ENCODE measurements around the gene TEX11. TPM values are rescaled to one million over a fixed set of nuclear protein-coding genes. Genes with fewer than 3 reads are reported as not detected.
A peak's percentile ranks its signal among the peaks of the same experiment; 100 is the strongest.
"Not testable (repeated sequence)": the region's sequence is repeated elsewhere in the genome, so short reads cannot be mapped to it uniquely, and the experiment has no call there.

TEX11 gene
- polyA plus RNA-seq, 4 donors: 0.04 to 0.54 (median 0.04) TPM; not detected in 1

GRCh38 chrX:70664726-70665125 lies 243.8 kb downstream of the TEX11 start:
- WGBS, 3 donors: 9 to 13% (median 13%) methylated on average over 1 of the region's 1 CpG
- no peaks in the 10 kb centered on the region for H3K4me1 ChIP-seq (ENCODE audit: control insufficient read depth in 3 of 3, insufficient read depth in 2 of 3, low read depth in 1 of 3, low read length in 2 of 3)
- H3K27me3 ChIP-seq (ENCODE audit: control insufficient read depth in 3 of 3, insufficient read depth in 3 of 3, low read length in 3 of 3): no peaks in the 10 kb centered on the region
- H3K9me3 ChIP-seq (ENCODE audit: control insufficient read depth in 2 of 2, insufficient read depth in 1 of 2, low read depth in 1 of 2, low read length in 1 of 2): no peaks in the 10 kb centered on the region
- no peak overlapping the region for H3K27ac ChIP-seq (ENCODE audit: low read depth in 1 of 3, low read length in 2 of 3)
- no peaks in the 10 kb centered on the region for H3K36me3 ChIP-seq (ENCODE audit: control insufficient read depth in 3 of 3, insufficient read depth in 2 of 3, low read depth in 1 of 3, low read length in 3 of 3)
- DNase-seq (peak; percentile 10 to 24), FAIRE-seq (no peak)
- no peak overlapping the region for H3K4me3 ChIP-seq (ENCODE audit: low read depth in 1 of 3, low read length in 3 of 3)

GRCh38 chrX:70661124-70661523 lies 247.4 kb downstream of the TEX11 start:
- not testable (repeated sequence) for H3K4me1 ChIP-seq (ENCODE audit: control insufficient read depth in 3 of 3, insufficient read depth in 2 of 3, low read depth in 1 of 3, low read length in 2 of 3); DNase-seq; H3K27me3 ChIP-seq (ENCODE audit: control insufficient read depth in 3 of 3, insufficient read depth in 3 of 3, low read length in 3 of 3); H3K27ac ChIP-seq (ENCODE audit: low read depth in 1 of 3, low read length in 2 of 3); H3K4me3 ChIP-seq (ENCODE audit: low read depth in 1 of 3, low read length in 3 of 3); FAIRE-seq; H3K9me3 ChIP-seq (ENCODE audit: control insufficient read depth in 2 of 2, insufficient read depth in 1 of 2, low read depth in 1 of 2, low read length in 1 of 2); H3K36me3 ChIP-seq (ENCODE audit: control insufficient read depth in 3 of 3, insufficient read depth in 2 of 3, low read depth in 1 of 3, low read length in 3 of 3)
- WGBS, 3 donors: 59 to 91% (median 72%) methylated on average over 2 to 11 of the region's 11 CpGs

GRCh38 chrX:70657546-70657945 lies 251.0 kb downstream of the TEX11 start:
- not testable (repeated sequence) for H3K4me3 ChIP-seq (ENCODE audit: low read depth in 1 of 3, low read length in 3 of 3); H3K4me1 ChIP-seq (ENCODE audit: control insufficient read depth in 3 of 3, insufficient read depth in 2 of 3, low read depth in 1 of 3, low read length in 2 of 3); H3K36me3 ChIP-seq (ENCODE audit: control insufficient read depth in 3 of 3, insufficient read depth in 2 of 3, low read depth in 1 of 3, low read length in 3 of 3); H3K27me3 ChIP-seq (ENCODE audit: control insufficient read depth in 3 of 3, insufficient read depth in 3 of 3, low read length in 3 of 3); FAIRE-seq; DNase-seq; H3K9me3 ChIP-seq (ENCODE audit: control insufficient read depth in 2 of 2, insufficient read depth in 1 of 2, low read depth in 1 of 2, low read length in 1 of 2); H3K27ac ChIP-seq (ENCODE audit: low read depth in 1 of 3, low read length in 2 of 3)
- WGBS, 3 donors: 58 to 73% (median 63%) methylated on average over 2 of the region's 4 CpGs

- Histone ChIP-seq H3K36me3 (ENCODE audit: control insufficient read depth in 3 of 3, insufficient read depth in 2 of 3, low read depth in 1 of 3, low read length in 3 of 3) (no peaks in the 10 kb centered on the region), H3K9me3 (ENCODE audit: control insufficient read depth in 2 of 2, insufficient read depth in 1 of 2, low read depth in 1 of 2, low read length in 1 of 2) (no peaks in the 10 kb centered on the region), H3K4me3 (ENCODE audit: low read depth in 1 of 3, low read length in 3 of 3) (no peak overlapping the region), H3K27me3 (ENCODE audit: control insufficient read depth in 3 of 3, insufficient read depth in 3 of 3, low read length in 3 of 3) (no peaks in the 10 kb centered on the region), H3K4me1 (ENCODE audit: control insufficient read depth in 3 of 3, insufficient read depth in 2 of 3, low read depth in 1 of 3, low read length in 2 of 3) (no peaks in the 10 kb centered on the region), H3K27ac (ENCODE audit: low read depth in 1 of 3, low read length in 2 of 3) (no peak overlapping the region)
- no peak for FAIRE-seq
- no peak for DNase-seq
- WGBS, 3 donors: 50 to 71% (median 51%) methylated on average over 4 of the region's 4 CpGs
Measured at GRCh38 chrX:70656304-70656703, 252.2 kb downstream of the TEX11 start.

GRCh38 chrX:70647910-70648309 lies 260.6 kb downstream of the TEX11 start:
- FAIRE-seq; H3K36me3 ChIP-seq (ENCODE audit: control insufficient read depth in 3 of 3, insufficient read depth in 2 of 3, low read depth in 1 of 3, low read length in 3 of 3); H3K27me3 ChIP-seq (ENCODE audit: control insufficient read depth in 3 of 3, insufficient read depth in 3 of 3, low read length in 3 of 3); H3K4me3 ChIP-seq (ENCODE audit: low read depth in 1 of 3, low read length in 3 of 3); H3K4me1 ChIP-seq (ENCODE audit: control insufficient read depth in 3 of 3, insufficient read depth in 2 of 3, low read depth in 1 of 3, low read length in 2 of 3); H3K9me3 ChIP-seq (ENCODE audit: control insufficient read depth in 2 of 2, insufficient read depth in 1 of 2, low read depth in 1 of 2, low read length in 1 of 2); DNase-seq; H3K27ac ChIP-seq (ENCODE audit: low read depth in 1 of 3, low read length in 2 of 3): not testable (repeated sequence)
- 60 to 92% (median 75%) methylated on average over 2 to 3 of the region's 3 CpGs for WGBS, 3 donors

GRCh38 chrX:70636218-70636617 lies 272.3 kb downstream of the TEX11 start:
- no peak overlapping the region for H3K27ac ChIP-seq (ENCODE audit: low read depth in 1 of 3, low read length in 2 of 3)
- 86 to 91% methylated on average over 1 of the region's 1 CpG; no CpG with 5 or more reads in 1 of the 3 donors for WGBS, 3 donors
- no peak for FAIRE-seq
- H3K36me3 ChIP-seq (ENCODE audit: control insufficient read depth in 3 of 3, insufficient read depth in 2 of 3, low read depth in 1 of 3, low read length in 3 of 3): no peaks in the 10 kb centered on the region
- peaks cover 0 to 4% of the 10 kb centered on the region in 2 donors for H3K9me3 ChIP-seq (ENCODE audit: control insufficient read depth in 2 of 2, insufficient read depth in 1 of 2, low read depth in 1 of 2, low read length in 1 of 2)
- H3K4me1 ChIP-seq (ENCODE audit: control insufficient read depth in 3 of 3, insufficient read depth in 2 of 3, low read depth in 1 of 3, low read length in 2 of 3): no peaks in the 10 kb centered on the region
- no peak for DNase-seq
- H3K4me3 ChIP-seq (ENCODE audit: low read depth in 1 of 3, low read length in 3 of 3): no peak overlapping the region
- no peaks in the 10 kb centered on the region for H3K27me3 ChIP-seq (ENCODE audit: control insufficient read depth in 3 of 3, insufficient read depth in 3 of 3, low read length in 3 of 3)

GRCh38 chrX:70635669-70636068 lies 272.8 kb downstream of the TEX11 start:
- peaks cover 0 to 4% of the 10 kb centered on the region in 2 donors for H3K9me3 ChIP-seq (ENCODE audit: control insufficient read depth in 2 of 2, insufficient read depth in 1 of 2, low read depth in 1 of 2, low read length in 1 of 2)
- H3K36me3 ChIP-seq (ENCODE audit: control insufficient read depth in 3 of 3, insufficient read depth in 2 of 3, low read depth in 1 of 3, low read length in 3 of 3): no peaks in the 10 kb centered on the region
- no peak overlapping the region for H3K4me3 ChIP-seq (ENCODE audit: low read depth in 1 of 3, low read length in 3 of 3)
- no peaks in the 10 kb centered on the region for H3K4me1 ChIP-seq (ENCODE audit: control insufficient read depth in 3 of 3, insufficient read depth in 2 of 3, low read depth in 1 of 3, low read length in 2 of 3)
- H3K27me3 ChIP-seq (ENCODE audit: control insufficient read depth in 3 of 3, insufficient read depth in 3 of 3, low read length in 3 of 3): no peaks in the 10 kb centered on the region
- DNase-seq (no peak), FAIRE-seq (no peak)
- WGBS, 3 donors: 78 to 91% (median 82%) methylated on average over 2 of the region's 2 CpGs
- no peak overlapping the region for H3K27ac ChIP-seq (ENCODE audit: low read depth in 1 of 3, low read length in 2 of 3)

- Histone ChIP-seq H3K27ac (ENCODE audit: low read depth in 1 of 3, low read length in 2 of 3) (no peak overlapping the region), H3K9me3 (ENCODE audit: control insufficient read depth in 2 of 2, insufficient read depth in 1 of 2, low read depth in 1 of 2, low read length in 1 of 2) (peaks cover 0 to 4% of the 10 kb centered on the region in 2 donors), H3K4me1 (ENCODE audit: control insufficient read depth in 3 of 3, insufficient read depth in 2 of 3, low read depth in 1 of 3, low read length in 2 of 3) (no peaks in the 10 kb centered on the region), H3K4me3 (ENCODE audit: low read depth in 1 of 3, low read length in 3 of 3) (no peak overlapping the region), H3K36me3 (ENCODE audit: control insufficient read depth in 3 of 3, insufficient read depth in 2 of 3, low read depth in 1 of 3, low read length in 3 of 3) (no peaks in the 10 kb centered on the region), H3K27me3 (ENCODE audit: control insufficient read depth in 3 of 3, insufficient read depth in 3 of 3, low read length in 3 of 3) (no peaks in the 10 kb centered on the region)
- 76 to 86% (median 85%) methylated on average over 4 of the region's 4 CpGs for WGBS, 3 donors
- FAIRE-seq (no peak), DNase-seq (no peak)
Measured at GRCh38 chrX:70635227-70635626, 273.3 kb downstream of the TEX11 start.

GRCh38 chrX:70621743-70622142 lies 286.8 kb downstream of the TEX11 start:
- DNase-seq (no peak), FAIRE-seq (no peak)
- no peak overlapping the region for H3K27ac ChIP-seq (ENCODE audit: low read depth in 1 of 3, low read length in 2 of 3)
- H3K36me3 ChIP-seq (ENCODE audit: control insufficient read depth in 3 of 3, insufficient read depth in 2 of 3, low read depth in 1 of 3, low read length in 3 of 3): no peaks in the 10 kb centered on the region
- H3K27me3 ChIP-seq (ENCODE audit: control insufficient read depth in 3 of 3, insufficient read depth in 3 of 3, low read length in 3 of 3): no peaks in the 10 kb centered on the region
- no peaks in the 10 kb centered on the region for H3K4me1 ChIP-seq (ENCODE audit: control insufficient read depth in 3 of 3, insufficient read depth in 2 of 3, low read depth in 1 of 3, low read length in 2 of 3)
- H3K4me3 ChIP-seq (ENCODE audit: low read depth in 1 of 3, low read length in 3 of 3): no peak overlapping the region
- H3K9me3 ChIP-seq (ENCODE audit: control insufficient read depth in 2 of 2, insufficient read depth in 1 of 2, low read depth in 1 of 2, low read length in 1 of 2): no peaks in the 10 kb centered on the region
- WGBS, 3 donors: 65 to 86% (median 75%) methylated on average over 1 of the region's 1 CpG
